ENCODE measurements around the gene SLC24A3.

SLC24A3 gene

DNA sequence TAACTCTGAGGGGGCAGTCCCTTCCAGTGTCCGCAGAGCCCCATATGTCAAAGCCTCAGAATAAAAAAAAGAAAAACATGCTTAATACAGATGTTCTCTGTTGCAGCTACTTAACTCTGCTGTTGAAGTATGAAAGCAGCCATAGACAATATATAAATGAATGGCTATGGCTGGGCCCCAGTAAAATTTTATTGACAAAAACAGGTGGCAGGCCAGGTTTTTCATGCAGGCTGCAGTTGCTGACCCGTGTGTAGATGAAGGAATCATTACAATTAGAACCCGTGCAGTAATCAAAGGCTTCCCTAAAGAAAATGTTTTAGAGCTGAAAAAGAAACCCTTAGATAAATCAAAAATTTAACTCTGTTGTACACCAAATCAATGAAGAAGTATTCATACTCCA lies 532.7 kb downstream of the SLC24A3 start:
- TF ChIP-seq ZFP30 (CRISPR knock-in tag; IDR thresholded peaks at IDR 0.05) (no peak), ZNF565 (CRISPR knock-in tag; conservative IDR thresholded peaks at IDR 0.05; ENCODE audit: low read depth) (no peak), TCF4 (CRISPR knock-in tag; IDR thresholded peaks at IDR 0.05; ENCODE audit: borderline replicate concordance) (no peak), OSR1 (CRISPR knock-in tag; IDR thresholded peaks at IDR 0.05) (no peak), RARB (CRISPR knock-in tag; IDR thresholded peaks at IDR 0.05) (no peak), ZNF8 (CRISPR knock-in tag; IDR thresholded peaks at IDR 0.05) (no peak), ZC3H10 (CRISPR knock-in tag; IDR thresholded peaks at IDR 0.05) (no peak)
- TF ChIP-seq, protein P1, sequence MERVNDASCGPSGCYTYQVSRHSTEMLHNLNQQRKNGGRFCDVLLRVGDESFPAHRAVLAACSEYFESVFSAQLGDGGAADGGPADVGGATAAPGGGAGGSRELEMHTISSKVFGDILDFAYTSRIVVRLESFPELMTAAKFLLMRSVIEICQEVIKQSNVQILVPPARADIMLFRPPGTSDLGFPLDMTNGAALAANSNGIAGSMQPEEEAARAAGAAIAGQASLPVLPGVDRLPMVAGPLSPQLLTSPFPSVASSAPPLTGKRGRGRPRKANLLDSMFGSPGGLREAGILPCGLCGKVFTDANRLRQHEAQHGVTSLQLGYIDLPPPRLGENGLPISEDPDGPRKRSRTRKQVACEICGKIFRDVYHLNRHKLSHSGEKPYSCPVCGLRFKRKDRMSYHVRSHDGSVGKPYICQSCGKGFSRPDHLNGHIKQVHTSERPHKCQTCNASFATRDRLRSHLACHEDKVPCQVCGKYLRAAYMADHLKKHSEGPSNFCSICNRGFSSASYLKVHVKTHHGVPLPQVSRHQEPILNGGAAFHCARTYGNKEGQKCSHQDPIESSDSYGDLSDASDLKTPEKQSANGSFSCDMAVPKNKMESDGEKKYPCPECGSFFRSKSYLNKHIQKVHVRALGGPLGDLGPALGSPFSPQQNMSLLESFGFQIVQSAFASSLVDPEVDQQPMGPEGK (CRISPR knock-in tag; IDR thresholded peaks at IDR 0.05; ENCODE audit: borderline replicate concordance) = no peak
- ATAC-seq = no peak

DNA sequence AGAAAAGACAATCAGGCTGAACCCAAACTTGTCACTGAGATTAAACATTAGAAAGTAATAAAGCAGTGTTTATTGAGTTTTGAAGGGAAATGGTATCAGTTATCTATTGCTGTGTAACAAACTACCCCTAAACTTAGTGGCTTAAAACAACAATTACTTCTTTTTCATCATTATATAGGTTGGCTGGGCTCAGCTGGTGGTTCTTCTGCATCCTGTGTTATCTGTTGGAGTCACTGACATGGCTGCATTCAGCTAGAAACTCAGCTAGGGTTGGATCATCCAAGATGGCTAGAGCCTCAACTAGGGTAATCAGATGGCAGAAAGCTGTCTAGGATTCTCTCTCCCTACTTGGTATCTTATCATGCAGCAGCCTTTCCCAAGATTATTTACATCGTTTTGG lies 533.1 kb downstream of the SLC24A3 start:
- no peak for ATAC-seq
- TF ChIP-seq BACH2 (CRISPR knock-in tag; IDR thresholded peaks at IDR 0.05; ENCODE audit: borderline replicate concordance) (no peak), TCF4 (CRISPR knock-in tag; IDR thresholded peaks at IDR 0.05; ENCODE audit: borderline replicate concordance) (no peak), ZNF565 (CRISPR knock-in tag; conservative IDR thresholded peaks at IDR 0.05; ENCODE audit: low read depth) (no peak), OSR1 (CRISPR knock-in tag; IDR thresholded peaks at IDR 0.05) (no peak)

DNA sequence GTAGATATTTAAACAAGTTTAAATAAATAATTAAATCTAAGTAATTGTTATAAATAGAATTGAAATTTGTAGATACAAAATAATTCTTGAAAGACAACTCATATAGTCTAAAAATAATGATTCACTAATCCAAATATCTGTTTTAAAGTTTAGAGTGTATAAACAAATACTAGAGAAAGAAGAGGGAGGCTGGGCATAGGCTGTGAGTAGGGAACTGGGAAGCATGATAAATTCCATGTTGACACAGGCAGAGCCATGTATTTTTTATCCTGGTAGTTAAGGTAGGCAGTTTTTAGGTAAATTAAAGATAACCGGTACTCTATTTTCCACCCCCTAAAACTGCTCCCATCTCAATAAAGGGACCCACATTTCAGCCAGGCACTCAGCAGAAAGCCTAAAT lies 534.0 kb downstream of the SLC24A3 start:
- TF ChIP-seq ZNF70 (CRISPR knock-in tag; IDR thresholded peaks at IDR 0.05) (no peak), PPARA (CRISPR knock-in tag; IDR thresholded peaks at IDR 0.05; ENCODE audit: borderline replicate concordance) (no peak), ZFP30 (CRISPR knock-in tag; IDR thresholded peaks at IDR 0.05) (no peak), OSR1 (CRISPR knock-in tag; IDR thresholded peaks at IDR 0.05) (no peak), ZC3H10 (CRISPR knock-in tag; IDR thresholded peaks at IDR 0.05) (no peak)
- no peak for ATAC-seq

DNA sequence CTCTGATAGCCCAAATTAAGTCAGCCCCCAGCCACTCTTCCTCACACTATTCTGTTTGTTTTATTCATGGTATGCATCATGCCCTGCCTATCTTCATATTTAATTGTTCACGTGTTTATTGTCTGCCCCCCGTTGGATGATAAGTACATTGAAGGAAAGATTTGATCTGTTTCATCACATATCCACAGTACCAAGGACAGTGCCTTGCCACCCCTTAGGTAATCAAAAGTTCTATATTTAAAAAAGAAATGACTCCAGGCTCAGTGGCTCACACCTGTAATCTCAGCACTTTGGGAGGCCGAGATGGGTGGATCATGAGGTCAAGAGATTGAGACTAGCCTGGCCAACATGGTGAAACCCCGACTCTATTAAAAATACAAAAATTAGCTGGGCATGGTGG lies 535.5 kb downstream of the SLC24A3 start:
- TF ChIP-seq, protein P2, sequence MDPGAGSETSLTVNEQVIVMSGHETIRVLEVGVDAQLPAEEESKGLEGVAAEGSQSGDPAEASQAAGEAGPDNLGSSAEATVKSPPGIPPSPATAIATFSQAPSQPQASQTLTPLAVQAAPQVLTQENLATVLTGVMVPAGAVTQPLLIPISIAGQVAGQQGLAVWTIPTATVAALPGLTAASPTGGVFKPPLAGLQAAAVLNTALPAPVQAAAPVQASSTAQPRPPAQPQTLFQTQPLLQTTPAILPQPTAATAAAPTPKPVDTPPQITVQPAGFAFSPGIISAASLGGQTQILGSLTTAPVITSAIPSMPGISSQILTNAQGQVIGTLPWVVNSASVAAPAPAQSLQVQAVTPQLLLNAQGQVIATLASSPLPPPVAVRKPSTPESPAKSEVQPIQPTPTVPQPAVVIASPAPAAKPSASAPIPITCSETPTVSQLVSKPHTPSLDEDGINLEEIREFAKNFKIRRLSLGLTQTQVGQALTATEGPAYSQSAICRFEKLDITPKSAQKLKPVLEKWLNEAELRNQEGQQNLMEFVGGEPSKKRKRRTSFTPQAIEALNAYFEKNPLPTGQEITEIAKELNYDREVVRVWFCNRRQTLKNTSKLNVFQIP (CRISPR knock-in tag; IDR thresholded peaks at IDR 0.05; ENCODE audit: borderline replicate concordance, low read depth) = no peak
- TF ChIP-seq ZFP30 (CRISPR knock-in tag; IDR thresholded peaks at IDR 0.05) (no peak), PPARA (CRISPR knock-in tag; IDR thresholded peaks at IDR 0.05; ENCODE audit: borderline replicate concordance) (no peak), CSDC2 (CRISPR knock-in tag; IDR thresholded peaks at IDR 0.05) (no peak), ISL1 (CRISPR knock-in tag; IDR thresholded peaks at IDR 0.05) (no peak), ZNF565 (CRISPR knock-in tag; conservative IDR thresholded peaks at IDR 0.05; ENCODE audit: low read depth) (no peak), ZNF70 (CRISPR knock-in tag; IDR thresholded peaks at IDR 0.05) (no peak), ARNTL (CRISPR knock-in tag; IDR thresholded peaks at IDR 0.05; ENCODE audit: borderline replicate concordance, low read depth) (no peak), BACH2 (CRISPR knock-in tag; IDR thresholded peaks at IDR 0.05; ENCODE audit: borderline replicate concordance) (no peak), TOX (CRISPR knock-in tag; IDR thresholded peaks at IDR 0.05; ENCODE audit: borderline replicate concordance) (no peak), SNAI2 (CRISPR knock-in tag; IDR thresholded peaks at IDR 0.05) (no peak), RARB (CRISPR knock-in tag; IDR thresholded peaks at IDR 0.05) (no peak), OSR1 (CRISPR knock-in tag; IDR thresholded peaks at IDR 0.05) (no peak)
- TF ChIP-seq, protein P3, sequence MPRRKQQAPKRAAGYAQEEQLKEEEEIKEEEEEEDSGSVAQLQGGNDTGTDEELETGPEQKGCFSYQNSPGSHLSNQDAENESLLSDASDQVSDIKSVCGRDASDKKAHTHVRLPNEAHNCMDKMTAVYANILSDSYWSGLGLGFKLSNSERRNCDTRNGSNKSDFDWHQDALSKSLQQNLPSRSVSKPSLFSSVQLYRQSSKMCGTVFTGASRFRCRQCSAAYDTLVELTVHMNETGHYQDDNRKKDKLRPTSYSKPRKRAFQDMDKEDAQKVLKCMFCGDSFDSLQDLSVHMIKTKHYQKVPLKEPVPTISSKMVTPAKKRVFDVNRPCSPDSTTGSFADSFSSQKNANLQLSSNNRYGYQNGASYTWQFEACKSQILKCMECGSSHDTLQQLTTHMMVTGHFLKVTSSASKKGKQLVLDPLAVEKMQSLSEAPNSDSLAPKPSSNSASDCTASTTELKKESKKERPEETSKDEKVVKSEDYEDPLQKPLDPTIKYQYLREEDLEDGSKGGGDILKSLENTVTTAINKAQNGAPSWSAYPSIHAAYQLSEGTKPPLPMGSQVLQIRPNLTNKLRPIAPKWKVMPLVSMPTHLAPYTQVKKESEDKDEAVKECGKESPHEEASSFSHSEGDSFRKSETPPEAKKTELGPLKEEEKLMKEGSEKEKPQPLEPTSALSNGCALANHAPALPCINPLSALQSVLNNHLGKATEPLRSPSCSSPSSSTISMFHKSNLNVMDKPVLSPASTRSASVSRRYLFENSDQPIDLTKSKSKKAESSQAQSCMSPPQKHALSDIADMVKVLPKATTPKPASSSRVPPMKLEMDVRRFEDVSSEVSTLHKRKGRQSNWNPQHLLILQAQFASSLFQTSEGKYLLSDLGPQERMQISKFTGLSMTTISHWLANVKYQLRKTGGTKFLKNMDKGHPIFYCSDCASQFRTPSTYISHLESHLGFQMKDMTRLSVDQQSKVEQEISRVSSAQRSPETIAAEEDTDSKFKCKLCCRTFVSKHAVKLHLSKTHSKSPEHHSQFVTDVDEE (CRISPR knock-in tag; IDR thresholded peaks at IDR 0.05) = no peak
- TF ChIP-seq, protein P4, sequence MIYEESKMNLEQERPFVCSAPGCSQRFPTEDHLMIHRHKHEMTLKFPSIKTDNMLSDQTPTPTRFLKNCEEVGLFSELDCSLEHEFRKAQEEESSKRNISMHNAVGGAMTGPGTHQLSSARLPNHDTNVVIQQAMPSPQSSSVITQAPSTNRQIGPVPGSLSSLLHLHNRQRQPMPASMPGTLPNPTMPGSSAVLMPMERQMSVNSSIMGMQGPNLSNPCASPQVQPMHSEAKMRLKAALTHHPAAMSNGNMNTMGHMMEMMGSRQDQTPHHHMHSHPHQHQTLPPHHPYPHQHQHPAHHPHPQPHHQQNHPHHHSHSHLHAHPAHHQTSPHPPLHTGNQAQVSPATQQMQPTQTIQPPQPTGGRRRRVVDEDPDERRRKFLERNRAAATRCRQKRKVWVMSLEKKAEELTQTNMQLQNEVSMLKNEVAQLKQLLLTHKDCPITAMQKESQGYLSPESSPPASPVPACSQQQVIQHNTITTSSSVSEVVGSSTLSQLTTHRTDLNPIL (CRISPR knock-in tag; IDR thresholded peaks at IDR 0.05; ENCODE audit: low read depth) = no peak
- TF ChIP-seq, protein P5, sequence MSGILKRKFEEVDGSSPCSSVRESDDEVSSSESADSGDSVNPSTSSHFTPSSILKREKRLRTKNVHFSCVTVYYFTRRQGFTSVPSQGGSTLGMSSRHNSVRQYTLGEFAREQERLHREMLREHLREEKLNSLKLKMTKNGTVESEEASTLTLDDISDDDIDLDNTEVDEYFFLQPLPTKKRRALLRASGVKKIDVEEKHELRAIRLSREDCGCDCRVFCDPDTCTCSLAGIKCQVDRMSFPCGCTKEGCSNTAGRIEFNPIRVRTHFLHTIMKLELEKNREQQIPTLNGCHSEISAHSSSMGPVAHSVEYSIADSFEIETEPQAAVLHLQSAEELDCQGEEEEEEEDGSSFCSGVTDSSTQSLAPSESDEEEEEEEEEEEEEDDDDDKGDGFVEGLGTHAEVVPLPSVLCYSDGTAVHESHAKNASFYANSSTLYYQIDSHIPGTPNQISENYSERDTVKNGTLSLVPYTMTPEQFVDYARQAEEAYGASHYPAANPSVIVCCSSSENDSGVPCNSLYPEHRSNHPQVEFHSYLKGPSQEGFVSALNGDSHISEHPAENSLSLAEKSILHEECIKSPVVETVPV (CRISPR knock-in tag; IDR thresholded peaks at IDR 0.05) = no peak
- TF ChIP-seq, protein P1 (CRISPR knock-in tag; IDR thresholded peaks at IDR 0.05; ENCODE audit: borderline replicate concordance) = no peak
- ATAC-seq = no peak
